OCI-LY3 (cell line): ENCODE results near the gene PFKL.
"Not testable (repeated sequence)": the region's sequence is repeated elsewhere in the genome, so short reads cannot be mapped to it uniquely, and the experiment has no call there.

ENCODE experiments used
- CTCF ChIP-seq: fragments of 200-600, 300-600 bp; sonication (generic); IDR thresholded peaks from 2 replicates; pipeline ENCODE4 v1.5.1; 2014; ENCODE audit warnings: antibody characterized with exemption, low read length, low read depth
- EZH2phosphoT487 ChIP-seq: fragments of 200-600 bp; shearing (Covaris generic); IDR thresholded peaks from 2 replicates; pipeline ENCODE4 v1.6.1; 2018; ENCODE audit warnings: antibody characterized with exemption, mixed run types, low read depth

- TF ChIP-seq CTCF: peak; percentile 31
- not testable (repeated sequence) for TF ChIP-seq EZH2phosphoT487
Observed at GRCh38 chr21:44302573-44303401, 2.9 kb downstream of the PFKL start.
